Natural killer cell (primary cell): ENCODE measurements around the gene SPOCK2. TPM values are rescaled to one million over a fixed set of nuclear protein-coding genes. Genes with fewer than 3 reads are reported as not detected.

Experiments used
- ATAC-seq, 3 donors: fragments of 150-1000 bp in 2 of 3; fragments of 200-7000 bp in 1 of 3; cut with Tn5 transposase; 1 replicate in 1 of 3; 2 replicates in 2 of 3; pipeline ENCODE4 v1.10.0; 2021; ENCODE audit warnings: mild to moderate bottlenecking in 2 of 3, moderate library complexity in 2 of 3
- DNase-seq, 2 donors: peaks; one replicate each; pipeline versions ENCODE4 v3.0.0 to v3.0.0-alpha.2; 2013 to 2021; ENCODE audit warnings: mixed read lengths in 1 of 2
- H3K27ac ChIP-seq: one replicate; pipeline ENCODE4 v1.5.1; 2013; ENCODE audit warnings: mild to moderate bottlenecking, low read length
- H3K27me3 ChIP-seq: one replicate; pipeline ENCODE4 v1.6.1; 2013; ENCODE audit warnings: low read length; ENCODE audit not compliant: control insufficient read depth, insufficient read depth
- H3K36me3 ChIP-seq: one replicate; pipeline ENCODE4 v1.6.1; 2013; ENCODE audit warnings: low read length; ENCODE audit not compliant: control insufficient read depth, insufficient read depth
- H3K4me1 ChIP-seq: one replicate; pipeline ENCODE4 v1.6.1; 2013; ENCODE audit warnings: low read length; ENCODE audit not compliant: control insufficient read depth, insufficient read depth
- H3K4me3 ChIP-seq: one replicate; pipeline ENCODE4 v1.5.1; 2013; ENCODE audit warnings: low read length
- H3K9me3 ChIP-seq: one replicate; pipeline ENCODE4 v1.6.1; 2013; ENCODE audit warnings: low read length; ENCODE audit not compliant: control insufficient read depth, insufficient read depth
- H3K27ac Mint-ChIP-seq, 2 donors: one replicate each; pipeline ENCODE4 v1.8.0; 2022; ENCODE audit warnings: mild to moderate bottlenecking in 2 of 2, mixed read lengths in 2 of 2, moderate library complexity in 1 of 2
- H3K27me3 Mint-ChIP-seq, 2 donors: one replicate each; pipeline ENCODE4 v1.8.0; 2022; ENCODE audit warnings: low read depth in 2 of 2, mixed read lengths in 2 of 2
- H3K36me3 Mint-ChIP-seq: one replicate; pipeline ENCODE4 v1.8.0; 2022; ENCODE audit warnings: mixed read lengths
- H3K4me1 Mint-ChIP-seq, 2 donors: one replicate each; pipeline ENCODE4 v1.8.0; 2022; ENCODE audit warnings: mixed read lengths in 2 of 2
- H3K4me3 Mint-ChIP-seq: one replicate; pipeline ENCODE4 v1.8.0; 2022; ENCODE audit warnings: mild to moderate bottlenecking, moderate library complexity, mixed read lengths
- H3K9me3 Mint-ChIP-seq, 2 donors: one replicate each; pipeline ENCODE4 v1.8.0; 2022; ENCODE audit warnings: mixed read lengths in 2 of 2
- CTCF ChIP-seq: fragments of 200-600 bp; IDR thresholded peaks from one replicate; pipeline ENCODE4 v1.8.0; 2022; ENCODE audit warnings: antibody characterized with exemption
- WGBS: methylation state at CpG from one replicate; pipeline ENCODE4 v1.1.7; 2013; ENCODE audit warnings: missing lambda C conversion rate; ENCODE audit not compliant: insufficient coverage; 5-methylcytosine and 5-hydroxymethylcytosine counted together
- intact Hi-C: fragments of 100-400 bp; cut with micrococcal nuclease; formaldehyde crosslinking; loops from one replicate; pipeline ENCODE4 v1.14.2; 2022
- total RNA-seq, 4 donors: library from RNA; stranded (reverse); fragments of 120-200 nt in 1 of 4; gene quantifications; one replicate each; pipeline versions ENCODE4 v1.2.3 to v1.2.4, GENCODE V29; 2013 to 2022

The SPOCK2 gene
- total RNA-seq, 3 donors from 2014 or later (not counting 1 experiment from before 2014, with no cell fraction given) = 258 to 329 (median 293) TPM

- no peak overlapping the region for H3K4me3 Mint-ChIP-seq
- H3K27ac ChIP-seq = no peak overlapping the region
- DNase-seq (no peak), ATAC-seq (no peak)
- H3K36me3 ChIP-seq = peaks cover 16% of the 10 kb centered on the region
- no peaks in the 10 kb centered on the region for H3K27me3 Mint-ChIP-seq
- no peak for TF ChIP-seq CTCF
- H3K9me3 ChIP-seq = no peaks in the 10 kb centered on the region
- peaks cover 12% of the 10 kb centered on the region for H3K4me1 ChIP-seq
- 96% methylated on average over 6 of the region's 8 CpGs for WGBS
- no peak overlapping the region for H3K27ac Mint-ChIP-seq
- peaks cover 13 to 21% of the 10 kb centered on the region in 2 donors for H3K4me1 Mint-ChIP-seq
- intact Hi-C loops = no loop called here
- no peaks in the 10 kb centered on the region for H3K9me3 Mint-ChIP-seq
- H3K27me3 ChIP-seq = no peaks in the 10 kb centered on the region
- H3K4me3 ChIP-seq = no peak overlapping the region
- H3K36me3 Mint-ChIP-seq = peaks cover 13% of the 10 kb centered on the region
These were observed 16.2 kb upstream of the SPOCK2 start for GRCh38 chr10:72104472-72105097.

- intact Hi-C loops = no loop called here
- no peaks in the 10 kb centered on the region for H3K27me3 Mint-ChIP-seq
- Histone ChIP-seq H3K27me3 (no peaks in the 10 kb centered on the region), H3K9me3 (no peaks in the 10 kb centered on the region), H3K27ac (no peak overlapping the region), H3K4me1 (no peaks in the 10 kb centered on the region), H3K4me3 (no peak overlapping the region), H3K36me3 (peaks cover 22% of the 10 kb centered on the region)
- no peak for TF ChIP-seq CTCF
- ATAC-seq = no peak
- H3K36me3 Mint-ChIP-seq = peaks cover 21% of the 10 kb centered on the region
- WGBS = 99% methylated on average over 10 of the region's 10 CpGs
- H3K4me1 Mint-ChIP-seq = no peaks in the 10 kb centered on the region
- no peak overlapping the region for H3K27ac Mint-ChIP-seq
- no peak overlapping the region for H3K4me3 Mint-ChIP-seq
- DNase-seq = no peak
- no peaks in the 10 kb centered on the region for H3K9me3 Mint-ChIP-seq
These were observed 11.2 kb upstream of the SPOCK2 start for GRCh38 chr10:72099600-72099921.

- Mint-ChIP-seq H3K27me3 (no peaks in the 10 kb centered on the region), H3K4me1 (no peaks in the 10 kb centered on the region), H3K4me3 (no peak overlapping the region), H3K9me3 (no peaks in the 10 kb centered on the region), H3K27ac (no peak overlapping the region), H3K36me3 (peaks cover 21% of the 10 kb centered on the region)
- no peak for ATAC-seq
- WGBS = 93% methylated on average over 6 of the region's 6 CpGs
- no peak for TF ChIP-seq CTCF
- intact Hi-C loops = no loop called here
- peaks cover 22% of the 10 kb centered on the region for H3K36me3 ChIP-seq
- DNase-seq = no peak
- H3K9me3 ChIP-seq = no peaks in the 10 kb centered on the region
- H3K27me3 ChIP-seq = no peaks in the 10 kb centered on the region
- no peak overlapping the region for H3K4me3 ChIP-seq
- no peak overlapping the region for H3K27ac ChIP-seq
- no peaks in the 10 kb centered on the region for H3K4me1 ChIP-seq
These were observed 10.7 kb upstream of the SPOCK2 start for GRCh38 chr10:72098836-72099599.
